Loucy (cell line): ENCODE data around the gene SPIN1.

Source experiments
- CTCF ChIP-seq: fragments of 200-600 bp; sonication (generic); conservative IDR thresholded peaks from 2 replicates; pipeline ENCODE4 v1.5.1; 2014; ENCODE audit warnings: mild to moderate bottlenecking, antibody characterized with exemption, low read length
- EZH2phosphoT487 ChIP-seq: fragments of 200-600 bp; IDR thresholded peaks from 2 replicates; pipeline ENCODE4 v1.6.1; 2018; ENCODE audit warnings: antibody characterized with exemption, mild to moderate bottlenecking, moderate library complexity, borderline replicate concordance

GRCh38 chr9:88447431-88447830, 59.2 kb downstream of the SPIN1 start:
- TF ChIP-seq CTCF (no peak), EZH2phosphoT487 (no peak)
